Smooth muscle cell (in vitro differentiated cells): ENCODE measurements around the gene CPLX3. TPM values are rescaled to one million over a fixed set of nuclear protein-coding genes. Genes with fewer than 3 reads are reported as not detected.

Source experiments
- DNase-seq: peaks from one replicate; lab custom pipeline; 2025; ENCODE audit not compliant: unreplicated experiment; lab: John Stamatoyannopoulos, UW
- H2AFZ ChIP-seq: fragments of 200-600 bp; sonication (generic); 2 replicates; pipeline ENCODE4 v1.6.0; 2016; ENCODE audit warnings: antibody characterized with exemption, low read depth, mild to moderate bottlenecking
- H3F3A ChIP-seq: fragments of 200-600 bp; sonication (generic); 2 replicates; pipeline ENCODE4 v1.6.0; 2017; ENCODE audit warnings: antibody characterized with exemption, low read depth
- H3K27ac ChIP-seq: fragments of 200-600 bp; sonication (generic); 2 replicates; pipeline ENCODE4 v1.5.1; 2016; ENCODE audit warnings: low read depth, mild to moderate bottlenecking
- H3K27me3 ChIP-seq: fragments of 200-600 bp; sonication (generic); 2 replicates; pipeline ENCODE4 v1.6.1; 2016; ENCODE audit warnings: low read depth, mild to moderate bottlenecking
- H3K36me3 ChIP-seq: fragments of 200-600 bp; sonication (generic); 2 replicates; pipeline ENCODE4 v1.5.1; 2016; ENCODE audit warnings: low read depth
- H3K4me1 ChIP-seq: fragments of 200-600 bp; sonication (generic); 2 replicates; pipeline ENCODE4 v1.5.1; 2016; ENCODE audit warnings: low read depth
- H3K4me2 ChIP-seq: fragments of 200-600 bp; sonication (generic); 2 replicates; pipeline ENCODE4 v1.6.0; 2016; ENCODE audit warnings: mild to moderate bottlenecking
- H3K4me3 ChIP-seq: fragments of 200-600 bp; sonication (generic); 2 replicates; pipeline ENCODE4 v1.5.1; 2016; ENCODE audit warnings: mild to moderate bottlenecking
- H3K79me2 ChIP-seq: fragments of 200-600 bp; sonication (generic); 2 replicates; pipeline ENCODE4 v1.6.0; 2016; ENCODE audit warnings: low read depth, mild to moderate bottlenecking
- H3K9ac ChIP-seq: fragments of 200-600 bp; sonication (generic); 2 replicates; pipeline ENCODE4 v1.6.0; 2016; ENCODE audit warnings: low read depth
- H3K9me3 ChIP-seq: fragments of 200-600 bp; sonication (generic); replicated peaks from 2 replicates; pipeline ENCODE4 v1.5.1; 2016; ENCODE audit warnings: low read depth
- H4K20me1 ChIP-seq: fragments of 200-600 bp; sonication (generic); 2 replicates; pipeline ENCODE4 v1.6.0; 2016; ENCODE audit warnings: low read depth
- WGBS: methylation state at CpG from one replicate; pipeline ENCODE4 v1.1.7; 2016; ENCODE audit warnings: low lambda C conversion rate; 5-methylcytosine and 5-hydroxymethylcytosine counted together
- polyA plus RNA-seq: library from polyadenylated mRNA; unstranded; fragments of >200 nt; fragmentation: Nextera tagmentation; extraction: Ambion mirVana; gene quantifications from 2 replicates; pipeline ENCODE4 v1.2.1, GENCODE V29; 2016
- total RNA-seq: library from RNA; depleted of rRNA; stranded (reverse); fragments of >200 nt; gene quantifications from 2 replicates; pipeline ENCODE4 v1.2.3, GENCODE V29; 2014
- TF ChIP-seq, protein P1 (sequence below): fragments of 200-600 bp; sonication (generic); IDR thresholded peaks from 2 replicates; pipeline ENCODE4 v1.5.1; 2017; ENCODE audit warnings: borderline replicate concordance, mild to moderate bottlenecking, antibody characterized with exemption; ENCODE audit not compliant: insufficient read depth, poor library complexity, severe bottlenecking

CPLX3 gene
- total and polyA plus RNA-seq, 2 experiments from 2014 or later = 0.22 TPM; not detected in 1

DNA sequence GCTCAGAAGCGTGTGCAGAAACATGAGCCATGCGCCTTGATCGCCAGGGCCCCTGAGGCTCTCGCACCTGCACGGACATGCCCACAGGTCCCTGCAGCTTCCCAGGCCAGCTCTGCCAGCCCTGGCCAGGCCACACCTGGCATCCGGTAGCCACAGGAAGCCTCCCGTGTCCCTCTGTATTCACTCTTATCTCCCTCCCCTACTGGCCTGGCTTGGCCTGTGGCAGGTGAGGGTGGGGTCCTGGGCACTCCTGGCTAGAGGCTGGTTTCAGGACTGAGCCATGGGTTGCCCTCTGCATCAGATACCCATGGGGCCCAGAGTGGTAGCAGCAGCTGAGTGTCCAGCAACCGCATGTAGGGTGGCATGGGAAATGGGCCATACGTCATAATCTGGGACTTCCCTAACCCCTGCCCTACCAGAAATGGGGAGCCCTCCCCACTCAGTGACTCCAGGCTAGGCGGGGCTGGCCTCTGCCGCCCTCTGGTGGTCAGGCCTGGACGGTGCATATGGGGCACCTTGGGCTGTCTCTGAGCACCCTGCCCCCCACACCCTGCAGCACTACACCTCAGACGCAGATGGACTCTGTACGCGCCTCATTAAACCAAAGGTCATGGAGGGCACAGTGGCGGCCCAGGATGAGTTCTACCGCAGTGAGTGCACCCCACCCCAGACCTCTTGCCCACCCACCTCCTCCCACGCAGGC lies 26.4 kb upstream of the CPLX3 start:
- peak; percentile 17 for DNase-seq
- no peak overlapping the region for H3K9ac ChIP-seq
- H3K4me1 ChIP-seq = no peaks in the 10 kb centered on the region
- no peaks in the 10 kb centered on the region for H3F3A ChIP-seq
- H3K79me2 ChIP-seq = peaks cover 19% of the 10 kb centered on the region
- H3K4me3 ChIP-seq = no peak overlapping the region
- no peaks in the 10 kb centered on the region for H3K36me3 ChIP-seq
- H3K9me3 ChIP-seq = no peaks in the 10 kb centered on the region
- peaks cover 43% of the 10 kb centered on the region for H4K20me1 ChIP-seq
- 62% methylated on average over 18 of the region's 18 CpGs for WGBS
- H3K27ac ChIP-seq = no peak overlapping the region
- no peak overlapping the region for H2AFZ ChIP-seq
- no peak overlapping the region for H3K4me2 ChIP-seq
- TF ChIP-seq, protein P1, sequence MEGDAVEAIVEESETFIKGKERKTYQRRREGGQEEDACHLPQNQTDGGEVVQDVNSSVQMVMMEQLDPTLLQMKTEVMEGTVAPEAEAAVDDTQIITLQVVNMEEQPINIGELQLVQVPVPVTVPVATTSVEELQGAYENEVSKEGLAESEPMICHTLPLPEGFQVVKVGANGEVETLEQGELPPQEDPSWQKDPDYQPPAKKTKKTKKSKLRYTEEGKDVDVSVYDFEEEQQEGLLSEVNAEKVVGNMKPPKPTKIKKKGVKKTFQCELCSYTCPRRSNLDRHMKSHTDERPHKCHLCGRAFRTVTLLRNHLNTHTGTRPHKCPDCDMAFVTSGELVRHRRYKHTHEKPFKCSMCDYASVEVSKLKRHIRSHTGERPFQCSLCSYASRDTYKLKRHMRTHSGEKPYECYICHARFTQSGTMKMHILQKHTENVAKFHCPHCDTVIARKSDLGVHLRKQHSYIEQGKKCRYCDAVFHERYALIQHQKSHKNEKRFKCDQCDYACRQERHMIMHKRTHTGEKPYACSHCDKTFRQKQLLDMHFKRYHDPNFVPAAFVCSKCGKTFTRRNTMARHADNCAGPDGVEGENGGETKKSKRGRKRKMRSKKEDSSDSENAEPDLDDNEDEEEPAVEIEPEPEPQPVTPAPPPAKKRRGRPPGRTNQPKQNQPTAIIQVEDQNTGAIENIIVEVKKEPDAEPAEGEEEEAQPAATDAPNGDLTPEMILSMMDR = peak; percentile 91
- H3K27me3 ChIP-seq = no peaks in the 10 kb centered on the region

- H3K79me2 ChIP-seq = peaks cover 13% of the 10 kb centered on the region
- H3K9me3 ChIP-seq = no peaks in the 10 kb centered on the region
- no peaks in the 10 kb centered on the region for H3K36me3 ChIP-seq
- H3K27ac ChIP-seq = no peak overlapping the region
- H3K9ac ChIP-seq = no peak overlapping the region
- peaks cover 36% of the 10 kb centered on the region for H4K20me1 ChIP-seq
- no peaks in the 10 kb centered on the region for H3F3A ChIP-seq
- no peak overlapping the region for H3K4me2 ChIP-seq
- H3K4me1 ChIP-seq = no peaks in the 10 kb centered on the region
- H3K4me3 ChIP-seq = no peak overlapping the region
- DNase-seq = no peak
- WGBS = 96% methylated on average over 20 of the region's 20 CpGs
- no peak overlapping the region for H2AFZ ChIP-seq
- TF ChIP-seq, protein P1 = no peak
- H3K27me3 ChIP-seq = no peaks in the 10 kb centered on the region
Measured at GRCh38 chr15:74800559-74801094, 25.8 kb upstream of the CPLX3 start.

DNA sequence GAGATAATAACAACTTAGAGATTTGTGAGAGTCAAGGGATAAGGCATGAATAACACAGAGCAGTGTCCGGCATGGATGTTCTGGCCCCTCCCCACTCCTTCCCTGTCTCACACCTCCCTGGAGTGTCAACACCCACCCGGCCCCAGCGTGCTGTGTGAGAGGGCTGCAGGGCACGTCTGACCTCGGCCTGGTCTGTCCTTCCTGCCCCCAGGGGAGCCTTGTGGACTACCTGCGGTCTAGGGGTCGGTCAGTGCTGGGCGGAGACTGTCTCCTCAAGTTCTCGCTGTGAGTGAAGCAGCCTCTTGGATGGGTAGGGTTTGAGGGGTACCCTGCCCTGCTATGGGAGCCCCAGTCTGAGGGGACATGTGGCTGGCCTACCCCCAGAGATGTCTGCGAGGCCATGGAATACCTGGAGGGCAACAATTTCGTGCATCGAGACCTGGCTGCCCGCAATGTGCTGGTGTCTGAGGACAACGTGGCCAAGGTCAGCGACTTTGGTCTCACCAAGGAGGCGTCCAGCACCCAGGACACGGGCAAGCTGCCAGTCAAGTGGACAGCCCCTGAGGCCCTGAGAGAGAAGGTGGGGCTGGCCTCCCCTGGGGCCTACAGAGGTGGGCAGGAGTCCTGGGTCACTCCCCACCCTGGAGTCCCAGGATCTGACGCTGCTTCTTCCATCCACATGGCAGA lies 25.0 kb upstream of the CPLX3 start:
- 97% methylated on average over 18 of the region's 18 CpGs for WGBS
- Histone ChIP-seq H3K27me3 (no peaks in the 10 kb centered on the region), H3K27ac (no peak overlapping the region), H4K20me1 (peaks cover 28% of the 10 kb centered on the region), H3K79me2 (peaks cover 5% of the 10 kb centered on the region), H3K4me2 (no peak overlapping the region), H3K9me3 (no peaks in the 10 kb centered on the region), H3K9ac (no peak overlapping the region), H3K4me1 (no peaks in the 10 kb centered on the region), H3K36me3 (no peaks in the 10 kb centered on the region), H3K4me3 (no peak overlapping the region), H2AFZ (no peak overlapping the region), H3F3A (no peaks in the 10 kb centered on the region)
- TF ChIP-seq, protein P1 = no peak
- no peak for DNase-seq
